Stimulated activated CD8-positive, alpha-beta memory T cell treated with anti-CD3 and anti-CD28 coated beads, Interleukin-4, amount 100 ng/mL, for 48 hours (primary cell): ENCODE measurements around the gene WIPI1.
"Not testable (repeated sequence)": the region's sequence is repeated elsewhere in the genome, so short reads cannot be mapped to it uniquely, and the experiment has no call there.

Experiments
- DNase-seq: peaks from one replicate; pipeline ENCODE4 v3.0.0-alpha.2; 2020

The WIPI1 gene

DNA sequence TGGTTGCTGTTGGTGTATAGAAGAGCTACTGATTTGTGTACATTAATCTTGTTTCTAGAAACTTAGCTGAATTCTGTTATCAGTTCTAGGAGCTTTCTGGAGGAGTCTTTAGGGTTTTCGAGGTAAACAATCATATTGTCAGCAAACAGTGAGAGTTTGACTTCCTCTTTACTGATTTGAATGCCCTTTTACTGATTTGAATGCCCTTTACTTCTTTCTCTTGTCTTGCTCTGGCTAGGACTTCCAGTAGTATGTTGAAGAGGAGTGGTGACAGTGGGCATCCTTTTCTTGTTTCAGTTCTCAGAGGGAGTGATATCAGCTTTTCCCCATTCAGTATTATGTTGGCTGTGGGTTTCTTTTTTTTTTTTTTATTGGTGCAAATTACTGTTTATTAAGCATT, 49.6 kb downstream of the WIPI1 start:
- not testable (repeated sequence) for DNase-seq

DNA sequence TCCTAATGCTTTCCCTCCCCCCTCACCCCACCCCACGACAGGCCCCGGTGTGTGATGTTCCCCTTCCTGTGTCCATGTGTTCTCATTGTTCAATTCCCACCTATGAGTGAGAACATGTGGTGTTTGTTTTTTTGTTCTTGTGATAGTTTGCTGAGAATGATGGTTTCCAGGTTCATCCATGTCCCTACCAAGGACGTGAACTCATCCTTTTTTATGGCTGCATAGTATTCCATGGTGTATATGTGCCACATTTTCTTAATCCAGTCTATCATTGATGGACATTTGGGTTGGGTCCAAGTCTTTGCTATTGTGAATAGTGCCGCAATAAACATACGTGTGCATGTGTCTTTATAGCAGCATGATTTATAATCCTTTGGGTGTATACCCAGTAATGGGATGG, 53.5 kb downstream of the WIPI1 start:
- DNase-seq: not testable (repeated sequence)

DNA sequence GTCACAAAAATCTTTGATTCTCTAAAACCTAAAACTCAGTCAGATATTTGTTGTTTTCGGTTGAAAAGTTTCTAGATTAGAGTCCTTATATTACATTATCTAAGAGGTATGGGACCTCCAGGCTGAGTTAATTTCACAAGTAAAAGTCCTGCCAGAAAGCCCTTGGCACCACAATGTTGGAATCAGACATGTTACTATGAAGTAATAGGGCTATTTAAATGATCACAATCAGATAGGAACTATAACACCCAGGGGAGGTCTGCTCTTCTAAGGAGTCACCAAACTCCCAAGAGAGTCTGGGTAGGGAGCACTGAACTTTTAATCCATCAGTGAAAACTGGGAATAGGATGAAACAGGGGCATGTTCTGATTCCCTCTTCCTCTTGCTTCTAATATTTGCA, 54.2 kb downstream of the WIPI1 start:
- no peak for DNase-seq

- DNase-seq: no peak
Observed at GRCh38 chr17:68401288-68401687, 56.0 kb downstream of the WIPI1 start.

- DNase-seq: peak; percentile 66
Observed at GRCh38 chr17:68400404-68400735, 56.9 kb downstream of the WIPI1 start.

- DNase-seq: peak; percentile 51
Observed at GRCh38 chr17:68399638-68400403, 57.5 kb downstream of the WIPI1 start.

DNA sequence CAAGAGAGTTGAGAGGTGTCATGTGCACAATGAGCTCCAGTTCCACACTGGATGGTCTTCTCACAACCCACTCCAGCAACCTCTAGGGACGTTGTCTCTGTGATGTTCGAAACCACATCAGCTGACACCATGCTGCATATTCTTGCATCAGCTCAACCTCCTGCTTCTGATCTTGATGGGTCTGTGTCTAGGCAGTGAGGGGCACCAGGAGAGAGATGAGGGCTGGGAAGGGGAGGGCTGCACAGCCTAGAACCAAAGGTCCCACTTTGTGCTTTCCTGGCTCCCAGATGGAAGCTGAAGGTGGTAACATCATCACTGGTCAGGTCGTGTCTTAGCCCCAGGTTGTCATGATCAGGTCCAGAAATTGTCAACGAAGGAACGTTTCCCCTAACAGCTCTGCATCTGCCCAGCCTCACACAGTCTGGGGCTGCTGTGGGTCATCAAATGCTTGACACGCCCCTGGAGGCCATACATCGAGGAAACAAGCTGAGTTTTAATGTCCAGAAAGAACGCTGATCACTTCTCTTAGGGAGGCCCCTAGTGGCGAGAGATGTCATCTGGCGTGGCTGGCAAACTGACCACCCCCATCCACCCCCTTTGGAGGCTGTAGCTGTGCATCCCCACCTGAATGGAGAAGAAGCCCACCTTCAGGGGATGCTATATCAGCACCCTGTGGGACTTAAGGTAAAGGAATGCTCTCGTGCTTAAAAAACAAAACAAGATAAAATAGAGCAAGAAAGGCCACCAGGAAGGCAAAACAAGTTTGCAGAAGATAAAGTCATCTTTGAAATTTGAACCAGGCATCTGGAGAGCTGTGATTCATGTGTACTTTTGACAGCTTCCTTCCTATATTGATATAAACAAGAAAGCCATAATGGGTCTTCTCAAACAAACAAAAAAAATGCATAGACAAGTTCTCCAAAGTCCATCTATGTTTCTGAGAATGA, 58.3 kb downstream of the WIPI1 start:
- DNase-seq: peak; percentile 55

- no peak for DNase-seq
Observed at GRCh38 chr17:68397108-68397536, 60.2 kb downstream of the WIPI1 start.

- no peak for DNase-seq
Observed at GRCh38 chr17:68396226-68397107, 60.8 kb downstream of the WIPI1 start.

GRCh38 chr17:68394608-68395331, 62.5 kb downstream of the WIPI1 start:
- DNase-seq: no peak

- DNase-seq: no peak
Observed at GRCh38 chr17:68391561-68392268, 65.6 kb downstream of the WIPI1 start.

- DNase-seq: no peak
Observed at GRCh38 chr17:68390888-68391545, 66.3 kb downstream of the WIPI1 start.

- DNase-seq: no peak
Observed at GRCh38 chr17:68389041-68389440, 68.3 kb downstream of the WIPI1 start.

- no peak for DNase-seq
Observed at GRCh38 chr17:68387435-68388218, 69.7 kb downstream of the WIPI1 start.

DNA sequence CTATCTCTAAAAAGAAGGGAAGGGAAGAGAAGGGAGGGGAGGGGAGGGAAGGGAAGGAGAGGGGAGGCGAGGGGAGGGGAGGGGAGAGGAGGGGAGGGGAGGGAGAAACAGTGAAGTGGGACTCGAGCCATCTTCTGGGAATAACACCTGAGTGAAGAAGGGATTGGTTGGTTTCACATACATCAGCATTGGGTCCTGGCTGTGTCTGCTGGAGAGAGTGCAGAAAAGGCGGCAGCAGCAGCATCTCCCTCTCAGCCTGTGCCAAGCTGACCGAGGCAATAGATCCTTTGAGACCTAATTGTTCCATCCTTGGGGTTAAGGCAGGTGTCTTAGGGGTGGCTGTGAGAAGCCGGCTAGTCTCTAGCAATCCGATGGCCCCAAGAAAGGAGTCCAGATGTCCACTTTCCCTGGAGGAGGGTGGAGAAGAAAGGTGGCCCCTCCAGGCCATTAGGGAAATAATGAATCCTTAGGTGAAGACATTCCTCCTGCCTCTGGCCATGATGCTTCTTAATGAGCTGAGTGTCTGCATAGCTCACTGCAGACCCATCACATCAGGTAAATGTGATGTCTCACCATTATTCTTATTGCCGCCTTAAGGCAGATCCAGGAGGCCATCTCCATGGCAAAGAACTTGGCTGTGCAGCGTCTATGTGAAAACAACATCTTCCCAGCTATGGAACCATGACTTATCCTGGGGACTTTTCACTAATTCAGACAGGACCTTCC, 71.6 kb downstream of the WIPI1 start:
- DNase-seq: no peak

DNA sequence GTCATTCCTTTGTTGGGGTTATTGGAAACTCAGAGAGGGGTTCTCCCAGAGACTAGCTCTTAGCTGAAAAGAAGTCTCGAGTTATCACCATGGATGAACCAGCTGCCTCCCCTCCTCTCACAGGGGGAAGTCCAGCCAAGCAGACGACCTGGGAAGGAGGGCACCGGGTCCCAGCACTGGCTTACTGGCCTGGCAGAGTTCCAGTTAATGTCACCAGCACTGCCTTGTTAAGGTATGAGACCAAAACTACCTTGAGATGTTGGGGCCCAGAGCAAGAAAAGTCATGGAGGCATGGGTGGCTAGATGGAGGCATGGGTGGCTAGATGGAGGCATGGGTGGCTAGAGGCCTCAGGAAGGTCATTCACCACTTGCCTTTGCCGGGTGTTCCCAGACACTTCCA, 72.4 kb downstream of the WIPI1 start:
- no peak for DNase-seq

- no peak for DNase-seq
Observed at GRCh38 chr17:68384471-68384870, 72.8 kb downstream of the WIPI1 start.

DNA sequence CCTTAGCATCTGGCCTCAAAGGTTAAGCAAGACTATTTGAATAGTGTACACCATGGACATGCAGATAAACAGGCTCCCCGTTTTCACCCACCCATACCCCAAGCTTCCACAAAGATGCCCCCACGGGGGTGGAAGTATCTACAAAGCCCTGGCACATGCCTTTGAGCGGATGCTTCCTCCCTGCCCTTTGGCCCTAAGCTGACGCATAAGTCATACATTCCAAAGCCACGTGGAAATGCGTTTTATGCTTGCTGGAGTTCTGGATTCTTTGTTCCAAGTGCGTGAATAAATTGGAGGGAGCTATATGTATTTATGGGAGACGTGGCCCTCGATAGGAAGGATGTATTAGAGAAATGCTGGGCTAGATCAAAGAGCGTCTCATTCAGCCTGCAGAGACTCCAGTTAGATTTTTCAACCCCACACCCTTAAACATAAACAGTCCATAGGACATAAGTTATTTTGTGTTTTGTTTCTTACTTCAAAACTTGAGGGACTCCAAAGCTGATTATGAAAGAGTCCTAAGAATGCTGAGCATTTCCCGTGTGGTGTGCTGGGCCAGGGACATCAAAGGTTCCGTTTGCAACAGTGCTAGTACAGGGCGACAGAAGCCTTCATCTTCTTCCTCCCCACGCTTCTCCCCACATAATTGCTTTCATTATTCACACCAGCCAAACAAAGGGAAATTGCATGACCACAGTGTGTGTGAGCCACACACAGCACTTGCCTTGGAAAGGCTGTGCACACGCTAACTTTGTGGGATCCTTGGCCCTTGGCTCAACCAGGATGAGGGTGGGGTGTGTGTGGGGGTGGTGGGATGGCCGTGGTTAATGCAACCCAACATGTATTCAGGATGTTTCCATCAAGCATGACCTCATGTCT, 73.6 kb downstream of the WIPI1 start:
- DNase-seq: no peak

DNA sequence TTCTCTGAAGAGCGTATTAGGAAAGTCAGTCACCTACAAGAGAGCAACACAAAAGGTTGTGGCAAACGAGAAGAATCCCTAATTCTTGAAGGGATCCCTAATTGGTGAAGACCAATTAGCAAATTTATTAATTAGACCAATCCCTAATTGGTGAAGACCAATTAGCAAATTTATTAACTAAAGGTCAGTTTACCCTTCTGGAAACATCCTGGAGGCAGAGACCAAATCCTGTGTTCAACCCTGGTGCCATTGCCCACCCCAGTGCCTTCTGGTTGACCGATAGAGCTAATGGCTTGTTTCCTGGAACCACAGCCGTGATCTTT, 74.2 kb downstream of the WIPI1 start:
- DNase-seq: no peak
